Stomach (tissue), 4 donors: ENCODE measurements around the gene HEXB.

Experiments used
- EP300 ChIP-seq: sonication (generic); formaldehyde crosslinking; IDR thresholded peaks from one replicate; pipeline ENCODE4 v1.6.1; 2017; ENCODE audit warnings: antibody characterized with exemption
- TF ChIP-seq, protein P1 (sequence below), 7 experiments: fragments of 450-650 bp in 4 of 7; fragments of 200-600 bp in 3 of 7; sonication (generic) in 3 of 7; IDR thresholded peaks; one replicate each; pipeline ENCODE4 v1.5.1; 2016 to 2019; ENCODE audit warnings: antibody characterized with exemption in 7 of 7, control low read depth in 2 of 7, mild to moderate bottlenecking in 1 of 7

DNA sequence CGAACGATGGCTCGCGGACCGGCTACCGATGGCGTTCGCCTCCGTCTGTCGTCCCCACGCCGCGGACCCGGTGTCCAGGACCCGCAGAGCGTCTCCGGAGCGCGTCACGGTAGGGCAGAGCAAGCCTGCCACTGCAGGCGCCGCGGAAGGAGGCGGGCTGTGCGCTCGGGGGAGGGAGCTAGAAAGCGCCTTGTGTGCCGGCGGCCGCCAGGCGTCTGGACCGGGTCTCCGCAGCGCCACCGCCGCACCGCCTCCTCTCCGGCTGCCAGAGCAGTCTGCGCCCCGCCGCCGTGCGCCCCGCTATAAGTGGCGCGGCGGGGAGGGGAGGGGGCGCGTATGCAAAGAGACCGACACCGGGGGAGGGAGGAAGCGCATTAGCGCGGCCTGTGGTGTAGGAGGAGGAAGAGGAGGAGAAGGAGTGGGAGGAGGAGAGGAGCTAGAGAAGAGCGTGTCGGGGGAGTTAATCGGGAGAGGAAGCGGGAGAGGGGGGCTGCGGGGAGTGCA, 44.5 kb upstream of the HEXB start, which contains the start of gene ENC1:
- TF ChIP-seq, protein P1, sequence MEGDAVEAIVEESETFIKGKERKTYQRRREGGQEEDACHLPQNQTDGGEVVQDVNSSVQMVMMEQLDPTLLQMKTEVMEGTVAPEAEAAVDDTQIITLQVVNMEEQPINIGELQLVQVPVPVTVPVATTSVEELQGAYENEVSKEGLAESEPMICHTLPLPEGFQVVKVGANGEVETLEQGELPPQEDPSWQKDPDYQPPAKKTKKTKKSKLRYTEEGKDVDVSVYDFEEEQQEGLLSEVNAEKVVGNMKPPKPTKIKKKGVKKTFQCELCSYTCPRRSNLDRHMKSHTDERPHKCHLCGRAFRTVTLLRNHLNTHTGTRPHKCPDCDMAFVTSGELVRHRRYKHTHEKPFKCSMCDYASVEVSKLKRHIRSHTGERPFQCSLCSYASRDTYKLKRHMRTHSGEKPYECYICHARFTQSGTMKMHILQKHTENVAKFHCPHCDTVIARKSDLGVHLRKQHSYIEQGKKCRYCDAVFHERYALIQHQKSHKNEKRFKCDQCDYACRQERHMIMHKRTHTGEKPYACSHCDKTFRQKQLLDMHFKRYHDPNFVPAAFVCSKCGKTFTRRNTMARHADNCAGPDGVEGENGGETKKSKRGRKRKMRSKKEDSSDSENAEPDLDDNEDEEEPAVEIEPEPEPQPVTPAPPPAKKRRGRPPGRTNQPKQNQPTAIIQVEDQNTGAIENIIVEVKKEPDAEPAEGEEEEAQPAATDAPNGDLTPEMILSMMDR (IDR thresholded peaks at IDR 0.05) = peak in 5 of 7 experiments; percentile 50 to 81 (median 68)
- TF ChIP-seq EP300 = no peak
